ENCODE measurements around the gene C2orf68.
"Not testable (repeated sequence)": the region's sequence is repeated elsewhere in the genome, so short reads cannot be mapped to it uniquely, and the experiment has no call there.

C2orf68 gene

GRCh38 chr2:85611217-85611704, 605 bp downstream of the C2orf68 start:
- H3K27me3 ChIP-seq (ENCODE audit: control insufficient read depth in 5 of 5, insufficient read depth in 4 of 5, low read length in 5 of 5): no peaks in the 10 kb centered on the region
- H3K9me3 ChIP-seq (ENCODE audit: control insufficient read depth in 5 of 5, low read length in 5 of 5): no peaks in the 10 kb centered on the region
- H3K9ac ChIP-seq (ENCODE audit: low read length in 5 of 5): peak overlapping the region; percentile 56 to 94 (median 88)
- H3K4me3 ChIP-seq (ENCODE audit: low read depth in 1 of 5, low read length in 5 of 5): peak overlapping the region; percentile 82 to 92 (median 88)
- peaks cover 0 to 40% (median 27%) of the 10 kb centered on the region in 5 donors for H3K4me1 ChIP-seq (ENCODE audit: control insufficient read depth in 5 of 5, insufficient read depth in 5 of 5, low read length in 5 of 5)
- H3K27ac ChIP-seq (ENCODE audit: low read depth, low read length): peak overlapping the region; percentile 67
- H3K36me3 ChIP-seq (ENCODE audit: control insufficient read depth in 5 of 5, insufficient read depth in 5 of 5, low read length in 5 of 5): peaks cover 0 to 25% (median 20%) of the 10 kb centered on the region in 5 donors

DNA sequence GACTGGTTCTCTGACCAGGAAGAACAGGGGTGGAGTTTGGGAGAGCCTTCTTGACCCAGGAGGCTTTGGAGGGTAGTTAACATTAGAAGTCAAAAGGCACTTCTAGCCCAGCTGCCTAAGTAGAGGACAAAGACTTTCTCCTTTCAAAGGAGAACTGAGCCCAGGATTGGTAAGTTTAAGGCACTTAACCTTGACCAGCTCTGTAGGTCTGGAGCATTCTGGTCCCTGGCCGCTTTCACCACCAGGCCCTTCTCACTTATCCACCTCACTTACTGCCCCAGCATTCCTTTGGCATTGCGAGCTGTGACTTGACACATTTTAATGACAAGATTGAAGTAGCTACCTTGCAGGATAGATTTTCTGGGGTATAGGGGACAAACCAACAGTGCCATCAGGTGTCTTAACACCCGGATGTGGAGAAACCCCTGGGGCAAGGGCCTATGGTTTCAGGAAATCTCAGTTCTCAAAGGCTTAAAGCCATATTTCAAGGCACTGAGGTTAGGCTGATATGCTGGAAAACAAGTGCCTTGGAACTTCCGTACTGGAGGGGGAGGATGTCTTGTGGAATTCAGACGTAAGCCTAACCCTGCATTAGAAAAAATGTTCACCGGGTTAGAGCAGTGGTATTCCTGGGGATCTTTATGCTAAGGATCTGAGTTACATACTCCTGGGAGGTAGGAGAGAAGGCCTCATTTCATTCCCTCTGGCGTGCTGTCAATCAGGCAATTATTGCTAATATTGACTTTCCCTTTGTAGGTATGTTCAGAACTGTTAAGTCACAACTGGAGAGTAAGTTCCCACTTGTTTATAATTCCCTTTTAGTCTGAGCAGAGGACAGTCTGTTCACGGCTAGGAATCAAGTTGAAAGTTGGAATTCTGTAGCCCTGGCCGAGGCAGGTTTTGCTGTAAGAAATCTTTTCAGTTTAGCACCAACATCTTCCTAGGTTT, 4.3 kb downstream of the C2orf68 start:
- Histone ChIP-seq H3K9ac (ENCODE audit: low read length in 5 of 5) (peak overlapping the region in 2 of 5 donors; percentile 11 to 35), H3K36me3 (ENCODE audit: control insufficient read depth in 5 of 5, insufficient read depth in 5 of 5, low read length in 5 of 5) (peaks cover 0 to 29% (median 20%) of the 10 kb centered on the region in 5 donors), H3K27me3 (ENCODE audit: control insufficient read depth in 5 of 5, insufficient read depth in 4 of 5, low read length in 5 of 5) (no peaks in the 10 kb centered on the region), H3K4me3 (ENCODE audit: low read depth in 1 of 5, low read length in 5 of 5) (no peak overlapping the region), H3K9me3 (ENCODE audit: control insufficient read depth in 5 of 5, low read length in 5 of 5) (no peaks in the 10 kb centered on the region), H3K27ac (ENCODE audit: low read depth, low read length) (peak overlapping the region; percentile 30), H3K4me1 (ENCODE audit: control insufficient read depth in 5 of 5, insufficient read depth in 5 of 5, low read length in 5 of 5) (peaks cover 0 to 67% (median 57%) of the 10 kb centered on the region in 5 donors)

DNA sequence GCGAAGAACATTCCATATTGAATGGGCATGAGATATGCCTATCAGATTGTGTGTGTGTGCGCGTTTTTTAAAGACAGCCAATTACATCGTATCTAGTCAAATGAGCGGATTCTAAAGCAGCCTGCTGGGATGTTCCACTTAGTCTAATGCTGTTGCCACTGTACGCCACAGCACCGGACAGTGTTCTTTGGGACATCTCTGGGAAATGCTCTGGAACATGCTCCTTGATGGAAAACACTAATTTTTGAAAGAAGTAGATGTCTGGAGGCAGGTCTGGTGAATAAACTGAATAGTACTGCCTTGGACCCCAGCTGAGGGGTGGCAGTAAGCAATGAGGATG, 5.8 kb downstream of the C2orf68 start:
- Histone ChIP-seq H3K9ac (ENCODE audit: low read length in 5 of 5) (peak overlapping the region in 1 of 5 donors; percentile 34), H3K9me3 (ENCODE audit: control insufficient read depth in 5 of 5, low read length in 5 of 5) (no peaks in the 10 kb centered on the region), H3K4me3 (ENCODE audit: low read depth in 1 of 5, low read length in 5 of 5) (no peak overlapping the region), H3K36me3 (ENCODE audit: control insufficient read depth in 5 of 5, insufficient read depth in 5 of 5, low read length in 5 of 5) (peaks cover 0 to 29% (median 20%) of the 10 kb centered on the region in 5 donors), H3K4me1 (ENCODE audit: control insufficient read depth in 5 of 5, insufficient read depth in 5 of 5, low read length in 5 of 5) (peaks cover 3 to 69% (median 56%) of the 10 kb centered on the region in 5 donors), H3K27ac (ENCODE audit: low read depth, low read length) (no peak overlapping the region), H3K27me3 (ENCODE audit: control insufficient read depth in 5 of 5, insufficient read depth in 4 of 5, low read length in 5 of 5) (no peaks in the 10 kb centered on the region)

DNA sequence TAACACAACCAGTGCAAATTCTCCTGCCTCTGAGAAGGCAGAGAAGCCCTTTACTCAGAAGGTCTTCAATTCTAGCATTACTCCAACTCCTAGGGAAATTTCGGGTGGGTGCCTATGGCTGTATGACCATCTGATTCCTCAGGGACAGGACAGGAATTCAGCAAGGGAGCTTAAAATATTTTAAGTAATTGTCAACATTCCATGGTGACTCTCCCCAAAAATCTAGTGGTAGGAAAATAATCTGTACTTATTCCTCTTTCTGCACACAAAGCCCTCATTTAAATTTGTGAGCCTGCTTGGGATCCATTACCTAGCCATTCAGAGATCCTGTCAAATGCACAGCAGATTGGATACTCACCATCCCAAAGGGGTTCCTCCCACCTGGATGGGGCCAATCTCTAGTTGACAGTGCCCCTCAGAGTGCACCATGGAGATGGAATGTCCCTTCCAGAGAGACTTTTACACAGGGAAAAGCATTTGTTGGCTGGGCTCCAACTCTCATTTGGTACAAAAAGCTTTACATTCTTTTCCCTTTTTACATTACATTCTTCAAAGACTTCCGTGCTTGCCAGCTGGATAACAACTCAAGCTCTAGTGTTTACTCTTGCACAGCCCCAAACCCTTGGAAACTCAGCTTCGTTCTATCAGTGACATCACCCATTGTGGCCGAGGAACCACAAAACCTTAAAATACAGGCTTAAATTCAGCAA, 6.3 kb downstream of the C2orf68 start:
- peaks cover 0 to 32% (median 23%) of the 10 kb centered on the region in 5 donors for H3K36me3 ChIP-seq (ENCODE audit: control insufficient read depth in 5 of 5, insufficient read depth in 5 of 5, low read length in 5 of 5)
- H3K9me3 ChIP-seq (ENCODE audit: control insufficient read depth in 5 of 5, low read length in 5 of 5): no peaks in the 10 kb centered on the region
- no peak overlapping the region for H3K9ac ChIP-seq (ENCODE audit: low read length in 5 of 5)
- no peaks in the 10 kb centered on the region for H3K27me3 ChIP-seq (ENCODE audit: control insufficient read depth in 5 of 5, insufficient read depth in 4 of 5, low read length in 5 of 5)
- no peak overlapping the region for H3K4me3 ChIP-seq (ENCODE audit: low read depth in 1 of 5, low read length in 5 of 5)
- H3K27ac ChIP-seq (ENCODE audit: low read depth, low read length): no peak overlapping the region
- H3K4me1 ChIP-seq (ENCODE audit: control insufficient read depth in 5 of 5, insufficient read depth in 5 of 5, low read length in 5 of 5): peaks cover 3 to 66% (median 52%) of the 10 kb centered on the region in 5 donors

GRCh38 chr2:85604568-85605339, 7.1 kb downstream of the C2orf68 start:
- H3K27ac ChIP-seq (ENCODE audit: low read depth, low read length): no peak overlapping the region
- H3K27me3 ChIP-seq (ENCODE audit: control insufficient read depth in 5 of 5, insufficient read depth in 4 of 5, low read length in 5 of 5): no peaks in the 10 kb centered on the region
- H3K4me1 ChIP-seq (ENCODE audit: control insufficient read depth in 5 of 5, insufficient read depth in 5 of 5, low read length in 5 of 5): peaks cover 3 to 61% (median 48%) of the 10 kb centered on the region in 5 donors
- no peak overlapping the region for H3K4me3 ChIP-seq (ENCODE audit: low read depth in 1 of 5, low read length in 5 of 5)
- no peaks in the 10 kb centered on the region for H3K9me3 ChIP-seq (ENCODE audit: control insufficient read depth in 5 of 5, low read length in 5 of 5)
- no peak overlapping the region for H3K9ac ChIP-seq (ENCODE audit: low read length in 5 of 5)
- H3K36me3 ChIP-seq (ENCODE audit: control insufficient read depth in 5 of 5, insufficient read depth in 5 of 5, low read length in 5 of 5): peaks cover 0 to 40% (median 29%) of the 10 kb centered on the region in 5 donors

- H3K4me3 ChIP-seq (ENCODE audit: low read depth in 1 of 5, low read length in 5 of 5): peak overlapping the region in 2 of 5 donors; percentile 45 to 98
- H3K9me3 ChIP-seq (ENCODE audit: control insufficient read depth in 5 of 5, low read length in 5 of 5); H3K9ac ChIP-seq (ENCODE audit: low read length in 5 of 5); H3K27me3 ChIP-seq (ENCODE audit: control insufficient read depth in 5 of 5, insufficient read depth in 4 of 5, low read length in 5 of 5); H3K27ac ChIP-seq (ENCODE audit: low read depth, low read length): not testable (repeated sequence)
- peaks cover 3 to 56% (median 48%) of the 10 kb centered on the region in 5 donors for H3K4me1 ChIP-seq (ENCODE audit: control insufficient read depth in 5 of 5, insufficient read depth in 5 of 5, low read length in 5 of 5)
- H3K36me3 ChIP-seq (ENCODE audit: control insufficient read depth in 5 of 5, insufficient read depth in 5 of 5, low read length in 5 of 5): peaks cover 0 to 43% (median 31%) of the 10 kb centered on the region in 5 donors
Measured at GRCh38 chr2:85604133-85604444, 7.8 kb downstream of the C2orf68 start.

DNA sequence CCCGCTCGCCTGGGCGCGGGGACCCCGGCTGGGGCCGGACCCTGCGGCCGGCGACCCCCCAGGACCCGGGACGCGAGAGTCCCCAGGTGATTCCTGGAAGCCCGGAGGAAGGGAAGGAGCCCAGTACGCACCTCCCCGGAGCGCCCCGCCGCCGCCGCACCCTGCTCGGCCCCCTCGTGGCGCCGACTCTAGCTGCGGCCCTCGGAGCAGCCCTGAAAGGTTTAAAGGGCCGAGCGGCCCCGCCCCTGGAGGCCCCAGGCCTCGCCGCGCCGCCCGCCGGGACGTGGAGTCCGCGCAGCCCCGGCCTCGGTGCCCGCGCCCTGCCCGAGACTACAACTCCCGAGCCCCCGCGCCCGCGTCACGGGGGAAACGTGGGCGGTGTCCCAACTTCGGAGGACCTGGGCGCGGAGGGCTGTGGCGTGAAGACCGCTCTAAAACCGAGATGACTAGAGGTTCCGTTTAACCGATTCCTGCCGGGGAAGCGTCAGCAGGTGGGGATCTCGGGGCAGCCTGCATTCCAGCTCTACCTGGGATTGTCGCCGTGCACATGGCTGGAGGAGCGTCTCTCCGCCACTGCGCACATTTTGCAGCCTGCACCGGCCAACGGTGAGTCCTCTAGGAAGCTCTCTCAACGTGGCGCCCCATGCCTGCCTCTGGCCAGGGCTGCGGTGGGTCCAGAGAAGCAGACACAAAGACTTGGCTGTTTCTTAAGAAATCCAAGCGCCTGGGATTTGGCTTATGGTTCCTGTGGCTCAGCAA, 9.2 kb downstream of the C2orf68 start, which contains the start of gene TMEM150A:
TSS of gene TMEM150A (minus strand) at position 223 of the 759 bp plus-strand sequence. CDS start 750 bp downstream, outside the sequence.
- peak within 1 kb of the TSS; percentile 63 to 95 (median 81) for H3K9ac ChIP-seq (ENCODE audit: low read length in 5 of 5)
- no peaks in the 10 kb centered on the region for H3K9me3 ChIP-seq (ENCODE audit: control insufficient read depth in 5 of 5, low read length in 5 of 5)
- H3K27ac ChIP-seq (ENCODE audit: low read depth, low read length): peak within 1 kb of the TSS; percentile 86
- peaks cover 3 to 53% (median 46%) of the 10 kb centered on the region in 5 donors for H3K4me1 ChIP-seq (ENCODE audit: control insufficient read depth in 5 of 5, insufficient read depth in 5 of 5, low read length in 5 of 5)
- no peaks in the 10 kb centered on the region for H3K27me3 ChIP-seq (ENCODE audit: control insufficient read depth in 5 of 5, insufficient read depth in 4 of 5, low read length in 5 of 5)
- H3K4me3 ChIP-seq (ENCODE audit: low read depth in 1 of 5, low read length in 5 of 5): peak within 1 kb of the TSS; percentile 87 to 98 (median 97)
- peaks cover 0 to 40% (median 28%) of the 10 kb centered on the region in 5 donors for H3K36me3 ChIP-seq (ENCODE audit: control insufficient read depth in 5 of 5, insufficient read depth in 5 of 5, low read length in 5 of 5)

DNA sequence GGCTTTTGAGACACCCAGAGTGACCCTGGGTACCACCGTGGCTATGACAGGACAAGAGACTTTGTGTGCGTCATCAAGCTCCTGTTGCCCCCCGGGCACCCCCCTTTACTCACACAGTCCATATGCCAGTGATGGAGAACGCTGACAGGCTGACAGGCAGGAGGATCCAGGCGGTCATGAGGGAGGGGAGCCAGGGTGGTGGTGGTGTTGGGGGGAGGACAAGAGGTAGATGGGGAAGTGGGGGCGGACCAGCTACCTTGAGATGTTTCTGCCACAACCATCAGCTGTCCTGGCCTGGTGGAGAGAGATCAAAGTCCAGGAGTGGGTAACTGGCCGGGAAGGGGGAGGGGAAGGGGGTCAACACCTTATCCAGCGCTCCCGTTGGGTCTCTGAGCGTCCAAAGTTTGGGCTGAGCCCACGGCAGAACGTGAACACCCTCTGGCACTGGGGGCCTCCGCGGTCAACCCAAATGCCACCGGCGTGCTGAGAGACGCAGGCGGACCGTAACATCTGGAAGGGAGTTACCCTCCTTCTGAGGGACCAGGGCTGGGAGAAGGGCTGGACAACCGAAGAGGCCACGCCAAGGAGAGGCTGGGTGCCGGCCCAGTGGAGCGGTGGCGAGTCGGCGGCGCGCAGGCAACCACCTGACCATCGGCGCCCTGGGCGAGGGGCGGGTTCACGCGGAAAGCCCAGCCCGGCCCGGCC, 9.9 kb downstream of the C2orf68 start:
- peak overlapping the region in 4 of 5 donors; percentile 63 to 95 (median 82) for H3K9ac ChIP-seq (ENCODE audit: low read length in 5 of 5)
- peaks cover 3 to 55% (median 50%) of the 10 kb centered on the region in 5 donors for H3K4me1 ChIP-seq (ENCODE audit: control insufficient read depth in 5 of 5, insufficient read depth in 5 of 5, low read length in 5 of 5)
- no peaks in the 10 kb centered on the region for H3K27me3 ChIP-seq (ENCODE audit: control insufficient read depth in 5 of 5, insufficient read depth in 4 of 5, low read length in 5 of 5)
- no peaks in the 10 kb centered on the region for H3K9me3 ChIP-seq (ENCODE audit: control insufficient read depth in 5 of 5, low read length in 5 of 5)
- peak overlapping the region; percentile 86 to 98 (median 97) for H3K4me3 ChIP-seq (ENCODE audit: low read depth in 1 of 5, low read length in 5 of 5)
- peaks cover 0 to 42% (median 31%) of the 10 kb centered on the region in 5 donors for H3K36me3 ChIP-seq (ENCODE audit: control insufficient read depth in 5 of 5, insufficient read depth in 5 of 5, low read length in 5 of 5)
- peak overlapping the region; percentile 86 for H3K27ac ChIP-seq (ENCODE audit: low read depth, low read length)

Measured in subcutaneous abdominal adipose tissue (tissue), 5 donors.